Body of pancreas (tissue), 4 donors: ENCODE data around the gene SH2D2A. TPM values are rescaled to one million over a fixed set of nuclear protein-coding genes. Genes with fewer than 3 reads are reported as not detected.

Source experiments
- ATAC-seq: fragments of 150-250 bp; one replicate; pipeline ENCODE4 v1.9.1; 2016
- DNase-seq, 4 donors: peaks; one replicate each; pipeline ENCODE4 v3.0.0-alpha.2; 2019
- H3K27ac ChIP-seq, 4 donors: fragments of 200-600 bp; sonication (generic); 1 replicate in 3 of 4; 2 replicates in 1 of 4; pipeline versions ENCODE4 v1.5.1 to v1.6.1; 2016 to 2019; ENCODE audit warnings: mild to moderate bottlenecking in 1 of 4, mixed read lengths in 1 of 4, moderate library complexity in 1 of 4
- H3K27me3 ChIP-seq, 2 donors: fragments of 200-600 bp; sonication (generic); one replicate each; pipeline ENCODE4 v1.6.0; 2016; ENCODE audit warnings: mild to moderate bottlenecking in 1 of 2
- H3K36me3 ChIP-seq, 2 donors: fragments of 200-600 bp; sonication (generic); replicated peaks in 1 of 2; 2 replicates each; pipeline ENCODE4 v1.5.1; 2016; ENCODE audit warnings: low read depth in 2 of 2; ENCODE audit not compliant: insufficient read depth in 1 of 2
- H3K4me1 ChIP-seq: fragments of 200-600 bp; sonication (generic); one replicate; pipeline ENCODE4 v1.6.0; 2016
- H3K4me3 ChIP-seq, 2 donors: fragments of 200-600 bp; sonication (generic); 1 replicate in 1 of 2; 2 replicates in 1 of 2; pipeline ENCODE4 v1.5.1; 2016 to 2019
- H3K9me3 ChIP-seq, 3 donors: fragments of 200-600 bp; sonication (generic); 1 replicate in 2 of 3; 2 replicates in 1 of 3; pipeline ENCODE4 v1.5.1; 2016
- CTCF ChIP-seq, 7 experiments: fragments of 450-650 bp in 4 of 7; fragments of 200-600 bp in 3 of 7; sonication (generic) in 3 of 7; IDR thresholded peaks; one replicate each; pipeline ENCODE4 v1.5.1; 2016 to 2019; ENCODE audit warnings: antibody characterized with exemption in 7 of 7
- POLR2A ChIP-seq, 3 donors: fragments of 450-650 bp; IDR thresholded peaks; one replicate each; pipeline ENCODE4 v1.6.1; 2016; ENCODE audit warnings: antibody characterized with exemption in 3 of 3, mild to moderate bottlenecking in 2 of 3
- WGBS, 2 donors: methylation state at CpG; one replicate each; pipeline ENCODE4 v1.1.5; 2017; 5-methylcytosine and 5-hydroxymethylcytosine counted together
- intact Hi-C: fragments of 100-400 bp; cut with DNase I; formaldehyde crosslinking; loops from one replicate; pipeline ENCODE4 v1.15.1; 2023
- total RNA-seq, 2 donors: library from RNA; depleted of rRNA; stranded (reverse); fragments of >200 nt; gene quantifications; one replicate each; pipeline ENCODE4 v1.1.0, GENCODE V29; 2016

The SH2D2A gene
- total RNA-seq, 2 donors from 2014 or later: 0.99 TPM; not detected in 1

- WGBS, 2 donors: 68 to 74% methylated on average over 6 to 7 of the region's 7 CpGs
- H3K4me3 ChIP-seq: no peak overlapping the region
- no peak overlapping the region for H3K27ac ChIP-seq
- ATAC-seq (peak; percentile 49), DNase-seq (peak in 2 of 4 donors; percentile 13 to 36)
- intact Hi-C loops: no loop called here
- no peak for TF ChIP-seq POLR2A (IDR thresholded peaks at IDR 0.05)
- TF ChIP-seq CTCF (IDR thresholded peaks at IDR 0.05): no peak
- peaks cover 3 to 18% of the 10 kb centered on the region in 2 donors for H3K36me3 ChIP-seq
- no peaks in the 10 kb centered on the region for H3K9me3 ChIP-seq
- no peaks in the 10 kb centered on the region for H3K27me3 ChIP-seq
- no peaks in the 10 kb centered on the region for H3K4me1 ChIP-seq
Observed at GRCh38 chr1:156801409-156802121, 15.1 kb downstream of the SH2D2A start.

GRCh38 chr1:156797212-156797871 lies 19.3 kb downstream of the SH2D2A start:
- Histone ChIP-seq H3K27me3 (no peaks in the 10 kb centered on the region), H3K36me3 (peaks cover 7 to 41% of the 10 kb centered on the region in 2 donors), H3K4me3 (no peak overlapping the region), H3K4me1 (no peaks in the 10 kb centered on the region), H3K9me3 (no peaks in the 10 kb centered on the region), H3K27ac (no peak overlapping the region)
- WGBS, 2 donors: 55 to 61% methylated on average over 4 of the region's 4 CpGs
- ATAC-seq: no peak
- peak in 3 of 4 donors; percentile 34 to 51 (median 51) for DNase-seq
- TF ChIP-seq CTCF (IDR thresholded peaks at IDR 0.05) (peak; percentile 29 to 61 (median 59)), POLR2A (IDR thresholded peaks at IDR 0.05) (no peak)
- intact Hi-C loops: no loop called here

GRCh38 chr1:156796340-156797097 lies 20.1 kb downstream of the SH2D2A start:
- intact Hi-C loops: no loop called here
- TF ChIP-seq POLR2A (IDR thresholded peaks at IDR 0.05): no peak
- no peak for TF ChIP-seq CTCF (IDR thresholded peaks at IDR 0.05)
- ATAC-seq (no peak), DNase-seq (no peak)
- Histone ChIP-seq H3K9me3 (no peaks in the 10 kb centered on the region), H3K4me1 (no peaks in the 10 kb centered on the region), H3K27me3 (no peaks in the 10 kb centered on the region), H3K27ac (no peak overlapping the region), H3K36me3 (peaks cover 7 to 45% of the 10 kb centered on the region in 2 donors), H3K4me3 (no peak overlapping the region)
- WGBS, 2 donors: 83 to 91% methylated on average over 8 of the region's 8 CpGs

GRCh38 chr1:156795787-156796186 lies 20.9 kb downstream of the SH2D2A start:
- Histone ChIP-seq H3K27me3 (no peaks in the 10 kb centered on the region), H3K4me3 (no peak overlapping the region), H3K9me3 (no peaks in the 10 kb centered on the region), H3K27ac (no peak overlapping the region), H3K36me3 (peaks cover 11 to 47% of the 10 kb centered on the region in 2 donors), H3K4me1 (no peaks in the 10 kb centered on the region)
- ATAC-seq (no peak), DNase-seq (no peak)
- WGBS, 2 donors: 34 to 37% methylated on average over 7 of the region's 7 CpGs
- TF ChIP-seq CTCF (IDR thresholded peaks at IDR 0.05) (no peak), POLR2A (IDR thresholded peaks at IDR 0.05) (no peak)
- intact Hi-C loops: no loop called here
